ENCODE measurements around the gene KLHDC4.

The KLHDC4 gene

GRCh38 chr16:87742781-87743490 is 22.9 kb downstream of the KLHDC4 start:
- Histone ChIP-seq H3K27me3 (no peaks in the 10 kb centered on the region), H3K36me3 (peaks cover 15 to 75% (median 41%) of the 10 kb centered on the region in 3 donors)
- intact Hi-C loops (cut with DNase I; ENCODE audit: low total_unique reads): no loop called here

GRCh38 chr16:87741700-87742415 is 23.9 kb downstream of the KLHDC4 start:
- TF ChIP-seq CTCF (IDR thresholded peaks at IDR 0.05): no peak
- no peak for DNase-seq
- H3K27ac ChIP-seq: no peak overlapping the region
- no peaks in the 10 kb centered on the region for H3K27me3 ChIP-seq
- H3K4me3 ChIP-seq: no peak overlapping the region
- H3K4me1 ChIP-seq: no peaks in the 10 kb centered on the region
- peaks cover 6 to 73% (median 31%) of the 10 kb centered on the region in 3 donors for H3K36me3 ChIP-seq
- intact Hi-C loops (cut with DNase I; ENCODE audit: low total_unique reads): no loop called here
- no peaks in the 10 kb centered on the region for H3K9me3 ChIP-seq

More at GRCh38 chr16:87742781-87743490, 22.9 kb downstream of the KLHDC4 start:
- H3K9me3 ChIP-seq: no peaks in the 10 kb centered on the region
- no peak overlapping the region for H3K27ac ChIP-seq
- no peak for DNase-seq
- H3K4me3 ChIP-seq: no peak overlapping the region
- no peak for TF ChIP-seq CTCF (IDR thresholded peaks at IDR 0.05)
- H3K4me1 ChIP-seq: no peaks in the 10 kb centered on the region

GRCh38 chr16:87740909-87741424 is 24.8 kb downstream of the KLHDC4 start:
- TF ChIP-seq CTCF (IDR thresholded peaks at IDR 0.05): no peak
- intact Hi-C loops (cut with DNase I; ENCODE audit: low total_unique reads): no loop called here
- no peaks in the 10 kb centered on the region for H3K27me3 ChIP-seq
- no peaks in the 10 kb centered on the region for H3K9me3 ChIP-seq
- DNase-seq: no peak
- no peak overlapping the region for H3K4me3 ChIP-seq
- no peak overlapping the region for H3K27ac ChIP-seq
- peaks cover 11 to 72% (median 27%) of the 10 kb centered on the region in 3 donors for H3K36me3 ChIP-seq
- H3K4me1 ChIP-seq: no peaks in the 10 kb centered on the region

- intact Hi-C loops (cut with DNase I; ENCODE audit: low total_unique reads): no loop called here
- H3K36me3 ChIP-seq: peaks cover 9 to 72% (median 22%) of the 10 kb centered on the region in 3 donors
- DNase-seq: no peak
- no peak overlapping the region for H3K27ac ChIP-seq
- no peaks in the 10 kb centered on the region for H3K9me3 ChIP-seq
- no peaks in the 10 kb centered on the region for H3K27me3 ChIP-seq
- H3K4me3 ChIP-seq: no peak overlapping the region
- no peaks in the 10 kb centered on the region for H3K4me1 ChIP-seq
- no peak for TF ChIP-seq CTCF (IDR thresholded peaks at IDR 0.05)
These were observed 25.3 kb downstream of the KLHDC4 start for GRCh38 chr16:87740441-87740840.

GRCh38 chr16:87739801-87740200 is 26.0 kb downstream of the KLHDC4 start:
- Histone ChIP-seq H3K4me1 (no peaks in the 10 kb centered on the region), H3K9me3 (no peaks in the 10 kb centered on the region), H3K36me3 (peaks cover 5 to 68% (median 16%) of the 10 kb centered on the region in 3 donors), H3K4me3 (no peak overlapping the region), H3K27me3 (no peaks in the 10 kb centered on the region), H3K27ac (no peak overlapping the region)
- no peak for DNase-seq
- no peak for TF ChIP-seq CTCF (IDR thresholded peaks at IDR 0.05)
- intact Hi-C loops (cut with DNase I; ENCODE audit: low total_unique reads): no loop called here
